GM12864 (cell line): ENCODE data around the gene INPP5B.

Source experiments
- DNase-seq: peaks from one replicate; pipeline ENCODE4 v3.0.0-alpha.2; 2011; ENCODE audit warnings: low read depth
- H3K4me3 ChIP-seq: 2 replicates; pipeline ENCODE4 v1.5.1; 2011; ENCODE audit warnings: mild to moderate bottlenecking, low read depth, low read length, control low read depth
- CTCF ChIP-seq: IDR thresholded peaks from 2 replicates; pipeline ENCODE4 v1.5.1; 2011; ENCODE audit warnings: low read depth, mild to moderate bottlenecking, moderate library complexity, low read length, control low read depth, inconsistent platforms; ENCODE audit errors: missing control alignments

INPP5B gene

GRCh38 chr1:37858931-37859506, 87.8 kb downstream of the INPP5B start:
- TF ChIP-seq CTCF: no peak
- DNase-seq: no peak
- peak overlapping the region; percentile 100 for H3K4me3 ChIP-seq

GRCh38 chr1:37854406-37854805, 92.4 kb downstream of the INPP5B start:
- no peak for DNase-seq
- no peak overlapping the region for H3K4me3 ChIP-seq
- TF ChIP-seq CTCF: no peak

GRCh38 chr1:37853157-37853556, 93.7 kb downstream of the INPP5B start:
- no peak overlapping the region for H3K4me3 ChIP-seq
- TF ChIP-seq CTCF: no peak

GRCh38 chr1:37851782-37852210, 95.1 kb downstream of the INPP5B start:
- no peak for TF ChIP-seq CTCF
- no peak for DNase-seq
- no peak overlapping the region for H3K4me3 ChIP-seq

More at GRCh38 chr1:37853157-37853556, 93.7 kb downstream of the INPP5B start:
- no peak for DNase-seq

GRCh38 chr1:37851262-37851661, 95.6 kb downstream of the INPP5B start:
- TF ChIP-seq CTCF: no peak
- H3K4me3 ChIP-seq: no peak overlapping the region
- no peak for DNase-seq

GRCh38 chr1:37850352-37850955, 96.4 kb downstream of the INPP5B start:
- DNase-seq: no peak
- TF ChIP-seq CTCF: no peak
- H3K4me3 ChIP-seq: no peak overlapping the region

- H3K4me3 ChIP-seq: no peak overlapping the region
- no peak for TF ChIP-seq CTCF
- no peak for DNase-seq
Observed at GRCh38 chr1:37849480-37849879, 97.4 kb downstream of the INPP5B start.
